Measurements from ENCODE around the gene AGPAT3.
"Not testable (repeated sequence)": the region's sequence is repeated elsewhere in the genome, so short reads cannot be mapped to it uniquely, and the experiment has no call there.

The AGPAT3 gene

DNA sequence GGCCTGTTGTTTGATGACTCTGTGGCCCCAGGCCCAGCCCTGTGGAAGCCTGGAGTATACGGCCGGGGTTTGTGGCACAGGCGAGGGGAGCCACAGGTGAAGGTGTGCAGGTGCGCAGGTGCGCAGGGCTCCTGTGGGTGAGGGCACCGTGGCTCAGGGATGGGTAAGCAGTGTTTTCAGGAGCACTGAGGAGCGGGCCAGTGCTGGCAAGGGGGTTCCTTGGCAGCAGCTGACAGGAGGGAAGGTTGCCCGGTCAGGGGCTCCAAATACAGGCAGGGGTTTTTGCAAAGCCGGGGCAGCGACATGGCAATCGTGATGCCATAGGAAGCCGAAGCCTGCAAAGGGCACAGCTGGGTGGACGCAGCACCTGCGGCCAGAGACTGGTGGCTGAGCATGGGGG is 20.7 kb downstream of the AGPAT3 start:
- DNase-seq, result no peak

DNA sequence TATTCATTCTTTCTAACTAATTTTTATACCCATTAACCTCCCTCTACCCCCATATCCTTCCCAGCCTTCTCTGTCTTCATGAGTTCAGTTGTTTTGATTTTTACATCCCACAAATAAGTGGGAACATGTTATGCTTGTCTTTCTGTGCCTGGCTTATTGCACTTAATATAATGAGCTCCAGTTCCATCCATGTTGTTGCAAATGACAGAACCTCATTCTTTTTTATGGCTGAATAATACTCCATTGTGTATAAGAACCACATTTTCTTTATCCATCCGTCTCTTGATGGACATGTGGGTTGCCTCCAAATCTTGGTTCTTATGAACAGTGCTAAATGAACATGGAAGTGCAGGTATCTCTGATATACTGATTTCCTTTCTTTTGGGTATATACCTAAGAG is 21.5 kb downstream of the AGPAT3 start:
- no peak for DNase-seq

DNA sequence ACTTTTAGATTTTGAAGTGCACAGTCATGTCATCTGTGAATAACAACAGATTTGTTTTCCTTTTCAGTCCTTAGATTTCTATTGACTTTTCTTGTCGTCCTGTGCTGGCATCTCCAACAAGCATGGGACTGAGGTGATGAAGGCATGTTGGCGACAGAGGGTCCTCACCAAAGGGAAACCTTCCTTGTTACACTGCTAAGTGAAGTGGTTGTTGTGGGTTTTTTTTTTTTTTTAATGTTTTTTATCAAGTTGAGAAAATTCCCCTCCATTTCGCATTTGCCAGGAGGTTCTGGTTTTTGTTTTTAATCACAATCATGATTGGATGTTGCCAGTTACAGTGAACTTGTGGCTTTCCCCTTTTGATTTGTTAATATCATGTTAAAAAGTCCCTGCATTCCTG is 24.0 kb downstream of the AGPAT3 start:
- DNase-seq, result no peak

DNA sequence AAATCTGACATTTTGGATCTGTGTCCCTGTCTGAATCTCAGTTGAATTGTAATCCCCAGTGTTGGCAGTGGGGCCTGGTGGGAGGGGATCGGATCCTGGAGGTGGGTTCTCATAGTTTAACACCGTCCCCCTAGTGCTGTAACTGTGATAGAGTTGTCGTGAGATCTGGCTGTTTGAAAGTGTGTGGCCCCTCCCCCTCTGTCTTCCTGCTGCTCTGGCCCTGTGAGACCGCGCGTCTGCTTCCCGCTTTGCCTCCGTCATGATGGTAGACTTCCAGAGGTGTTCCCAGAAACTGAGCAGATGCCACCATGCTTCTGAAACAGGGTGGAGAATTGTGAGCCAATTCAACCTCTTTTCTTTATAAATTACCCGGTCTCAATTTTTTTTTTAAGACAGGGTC is 25.0 kb downstream of the AGPAT3 start:
- no peak for DNase-seq

DNA sequence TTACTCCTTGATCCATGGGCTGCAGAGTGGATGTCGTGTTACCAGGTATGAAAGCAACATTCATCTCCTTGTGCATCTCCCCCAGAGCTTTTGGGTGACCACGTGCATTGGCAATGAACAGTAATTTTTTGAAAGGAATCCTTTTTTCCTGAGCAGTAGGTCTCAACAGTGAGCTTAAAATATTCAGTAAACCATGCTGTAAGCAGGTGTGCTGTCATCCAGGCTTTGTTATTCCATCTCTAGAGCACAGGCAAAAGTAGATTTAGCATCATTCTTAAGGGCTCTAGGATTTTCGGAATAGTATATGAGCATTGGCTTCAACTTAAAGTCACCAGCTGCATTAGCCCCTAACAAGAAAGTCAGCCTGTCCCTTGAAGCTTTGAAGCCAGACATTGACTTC is 27.3 kb downstream of the AGPAT3 start:
- no peak for DNase-seq

DNA sequence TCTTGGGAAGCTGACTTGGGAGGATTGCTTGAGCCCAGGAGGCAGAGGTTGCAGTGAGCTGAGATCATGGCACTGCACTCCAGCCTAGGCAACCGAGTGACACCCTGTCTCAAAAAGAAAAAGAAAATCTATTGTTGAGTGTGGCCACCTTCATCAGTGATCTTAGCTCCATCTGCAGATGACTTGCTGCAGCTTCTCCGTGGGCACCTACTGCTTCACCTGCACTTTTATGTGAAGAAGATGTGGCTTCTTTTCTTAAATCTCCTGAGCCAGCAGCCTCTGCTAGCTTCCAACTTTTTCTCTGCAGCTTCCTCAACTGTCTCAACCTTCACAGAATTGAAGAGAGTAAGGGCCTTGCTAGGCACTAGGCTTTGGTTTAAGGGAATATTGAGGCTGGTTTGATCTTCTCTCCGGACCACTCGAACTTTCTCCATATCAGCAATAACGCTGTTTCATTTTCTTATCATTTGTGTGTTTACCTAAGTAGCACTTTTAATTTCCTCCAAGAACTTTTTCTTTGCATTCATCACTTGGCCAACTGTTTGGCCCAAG is 28.0 kb downstream of the AGPAT3 start:
- no peak for DNase-seq

DNA sequence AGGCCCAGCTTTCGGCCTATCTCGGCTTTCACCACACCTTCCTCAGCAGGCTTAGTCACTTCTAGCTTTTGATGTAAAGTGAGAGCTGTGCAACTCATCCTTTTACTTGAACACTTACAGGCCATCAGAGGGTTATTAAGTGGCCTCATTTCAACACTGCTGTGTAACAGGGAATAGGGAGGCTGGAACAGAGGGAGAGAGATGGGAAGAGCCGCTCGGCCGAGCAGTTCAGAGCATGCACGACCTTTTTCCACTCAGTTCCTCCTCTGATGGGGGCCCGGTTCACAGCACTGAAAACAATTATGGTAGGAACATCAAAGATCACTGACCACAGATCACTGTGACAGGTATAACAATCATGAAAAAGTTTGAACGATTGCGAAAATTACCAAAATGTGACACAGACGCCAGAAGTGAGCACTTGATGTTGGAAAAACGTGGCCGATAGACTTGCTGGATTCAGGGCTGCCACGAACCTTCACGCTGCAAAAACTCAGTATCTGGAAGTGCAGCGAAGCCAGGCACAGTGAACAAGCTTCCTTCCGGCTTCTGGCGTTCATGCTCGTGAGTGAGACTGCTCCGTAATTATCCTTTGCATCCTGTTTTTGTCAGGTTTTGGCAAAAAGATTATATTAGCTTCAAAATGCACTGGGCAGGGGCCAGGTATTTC is 28.6 kb downstream of the AGPAT3 start:
- peak; percentile 67 for DNase-seq

DNA sequence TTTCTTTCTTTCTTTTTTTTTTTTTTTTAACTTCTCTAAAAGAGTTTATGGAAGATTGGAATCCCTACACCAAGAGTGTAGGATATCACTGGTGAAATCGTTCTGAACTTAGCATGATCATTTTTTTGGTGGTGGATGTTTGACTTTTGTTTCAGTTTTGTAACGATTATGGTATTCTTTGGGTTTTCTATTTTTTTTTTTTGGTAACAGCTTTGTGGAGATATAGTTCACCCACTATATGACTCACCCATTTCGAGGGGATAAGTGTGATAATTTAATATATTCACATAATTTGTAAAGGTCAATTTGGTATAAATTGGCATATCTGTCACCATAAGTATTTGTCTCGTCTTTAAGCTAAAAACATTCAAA is 29.2 kb downstream of the AGPAT3 start:
- DNase-seq, result no peak

DNA sequence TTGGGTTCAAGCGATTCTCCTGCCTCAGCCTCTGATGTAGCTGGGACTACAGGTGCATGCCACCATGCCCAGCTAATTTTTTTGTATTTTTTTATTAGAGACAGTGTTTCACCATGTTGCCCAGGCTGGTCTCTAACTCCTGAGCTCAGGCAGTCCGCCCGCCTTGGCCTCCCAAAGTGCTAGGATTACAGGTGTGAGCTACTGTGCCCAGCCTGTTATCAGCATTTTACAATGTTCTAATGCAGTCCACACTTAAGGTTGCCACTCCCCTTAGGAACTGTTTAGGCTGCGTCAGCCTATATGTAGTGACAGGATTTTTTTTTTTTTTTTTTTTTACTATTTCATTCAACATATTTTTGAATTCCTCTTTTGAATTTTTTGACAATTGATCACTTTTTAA is 30.2 kb downstream of the AGPAT3 start:
- DNase-seq, result no peak

DNA sequence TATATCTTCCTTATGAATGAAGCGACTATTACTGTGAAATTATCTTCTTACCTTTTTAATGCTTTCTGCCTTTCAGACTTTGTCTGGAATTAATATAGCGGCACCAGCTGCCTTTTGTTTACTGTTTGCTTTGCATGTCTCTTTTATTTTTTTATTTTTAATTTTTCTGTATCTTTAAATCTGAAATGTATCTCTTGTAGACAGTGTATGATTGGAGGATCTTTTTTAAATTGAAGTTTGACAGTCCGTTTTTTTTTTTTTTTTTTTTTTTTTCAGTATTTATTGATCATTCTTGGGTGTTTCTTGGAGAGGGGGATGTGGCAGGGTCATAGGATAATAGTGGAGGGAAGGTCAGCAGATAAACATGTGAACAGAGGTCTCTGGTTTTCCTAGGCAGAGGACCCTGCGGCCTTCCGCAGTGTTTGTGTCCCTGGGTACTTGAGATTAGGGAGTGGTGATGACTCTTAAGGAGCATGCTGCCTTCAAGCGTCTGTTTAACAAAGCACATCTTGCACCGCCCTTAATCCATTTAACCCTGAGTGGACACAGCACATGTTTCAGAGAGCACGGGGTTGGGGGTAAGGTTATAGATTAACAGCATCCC is 31.8 kb downstream of the AGPAT3 start:
- DNase-seq, result not testable (repeated sequence)

DNA sequence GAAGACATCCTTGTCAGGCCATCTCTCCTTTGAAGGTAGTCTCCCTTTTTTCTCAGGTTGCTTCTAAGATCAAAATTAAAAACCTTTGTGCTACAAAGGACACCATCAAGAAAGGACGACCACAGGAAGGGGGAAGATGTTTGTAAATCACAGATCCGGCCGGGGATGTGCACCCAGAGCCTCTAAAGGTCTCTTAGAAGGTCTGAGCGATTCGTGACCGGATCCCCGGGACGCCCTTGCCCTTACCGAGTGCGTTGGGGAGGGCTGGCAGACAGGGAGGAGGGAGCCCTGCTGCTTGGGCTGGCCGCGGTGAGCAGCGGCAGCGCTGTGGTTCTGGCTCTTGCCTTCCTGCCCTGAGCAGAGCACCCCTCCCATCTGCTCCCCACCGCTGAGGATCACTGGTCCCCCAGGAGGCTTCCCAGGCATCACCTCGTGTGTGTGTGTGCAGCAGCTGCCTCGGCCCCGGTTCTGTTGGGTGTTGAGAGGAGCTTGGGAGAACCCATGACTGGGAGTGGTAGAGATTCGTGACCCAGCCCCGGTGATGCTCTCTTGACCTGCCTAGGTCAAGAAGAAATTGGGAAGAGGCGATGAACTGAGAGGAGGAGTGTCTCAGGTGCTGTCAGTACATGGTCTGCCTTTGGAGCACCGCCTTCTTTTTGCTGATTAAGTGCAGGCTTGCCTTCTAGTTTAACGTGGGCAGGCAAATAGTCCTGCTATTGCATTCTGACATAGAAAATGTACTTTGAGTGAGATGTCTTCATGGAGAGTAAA is 34.5 kb downstream of the AGPAT3 start:
- no peak for DNase-seq

DNA sequence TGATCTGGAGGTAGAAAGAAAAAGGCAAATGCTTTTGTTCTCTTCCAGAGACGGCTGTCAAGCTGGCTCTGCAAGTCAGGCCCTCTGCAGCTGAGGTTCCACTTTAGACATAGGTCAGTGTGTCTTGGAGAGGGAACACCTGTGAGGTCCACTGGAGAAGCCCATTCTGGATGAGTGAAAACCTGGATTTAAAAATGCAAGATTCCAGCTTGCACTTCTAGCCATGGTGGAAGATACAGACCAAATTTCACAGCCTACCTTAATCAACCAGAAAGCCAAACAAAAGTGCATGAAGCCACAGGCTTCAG is 35.0 kb downstream of the AGPAT3 start:
- DNase-seq, result no peak

DNA sequence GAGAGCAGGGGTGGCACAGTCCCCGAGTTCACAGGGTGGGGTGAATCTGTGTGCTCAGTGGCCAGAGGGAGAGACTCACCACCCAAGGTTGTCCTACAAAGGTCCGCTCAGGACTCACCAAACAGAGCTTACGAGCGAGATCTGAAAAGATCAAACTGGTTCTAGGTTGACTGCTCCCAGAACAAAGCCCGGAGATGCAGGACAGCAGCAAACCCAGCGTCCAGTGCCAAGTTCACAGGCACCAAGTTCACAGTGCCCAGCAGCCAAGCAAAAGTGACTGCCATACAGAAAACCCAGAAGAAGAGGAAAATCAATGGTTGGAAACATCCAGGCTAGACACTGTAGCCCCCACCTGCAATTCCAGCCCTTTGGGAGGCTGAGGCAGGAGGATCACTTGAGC is 35.7 kb downstream of the AGPAT3 start:
- no peak for DNase-seq

DNA sequence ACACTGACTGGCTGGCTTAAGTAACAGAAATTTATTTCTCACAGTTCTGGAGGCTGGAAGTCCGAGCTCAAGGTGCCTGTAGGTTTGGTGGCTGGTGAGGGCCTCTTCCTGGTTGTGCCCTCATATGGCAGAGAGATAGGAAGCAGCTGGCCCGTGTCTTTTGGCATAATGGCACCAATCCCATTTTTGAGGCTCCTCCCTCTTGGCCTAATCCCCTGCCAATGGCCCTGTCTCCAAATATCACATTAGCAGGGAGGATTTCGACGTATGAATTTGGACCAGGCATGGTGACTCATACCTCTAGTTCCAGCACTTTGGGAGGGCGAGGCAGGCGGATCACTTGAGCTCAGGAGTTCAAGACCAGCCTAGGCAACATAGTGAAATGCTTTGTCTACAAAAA is 37.4 kb downstream of the AGPAT3 start:
- no peak for DNase-seq

DNA sequence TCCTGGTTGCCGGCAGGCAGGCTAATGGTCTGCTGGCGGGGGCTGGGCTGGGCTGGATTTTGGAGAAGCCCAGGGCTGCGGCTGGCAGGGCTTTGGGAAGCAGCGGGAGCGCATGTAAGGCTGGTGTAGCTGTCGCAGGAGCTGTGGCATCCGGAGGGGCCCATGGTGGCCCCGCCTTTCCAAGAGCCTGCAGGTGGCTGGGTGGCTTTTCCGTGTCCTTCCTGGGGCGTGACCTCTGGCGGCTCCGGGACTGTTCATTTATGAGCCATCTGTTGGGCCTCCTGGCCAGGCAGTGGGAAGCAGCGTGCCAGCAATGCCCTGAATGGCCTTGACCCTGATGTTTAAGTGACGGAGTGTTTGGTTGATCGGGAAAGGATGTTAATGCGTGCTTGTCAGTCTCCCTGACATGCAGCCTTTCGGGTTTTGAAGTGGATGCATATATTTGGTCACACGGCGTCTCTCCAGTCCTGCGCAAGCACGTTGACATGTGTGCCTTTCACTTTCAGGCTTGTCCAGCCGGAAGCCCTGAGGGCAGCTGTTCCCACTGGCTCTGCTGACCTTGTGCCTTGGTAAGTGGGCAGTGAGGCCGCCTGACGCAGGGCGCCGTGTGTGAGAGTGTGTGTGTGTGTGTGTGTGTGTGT is 38.5 kb downstream of the AGPAT3 start:
- no peak for DNase-seq

DNA sequence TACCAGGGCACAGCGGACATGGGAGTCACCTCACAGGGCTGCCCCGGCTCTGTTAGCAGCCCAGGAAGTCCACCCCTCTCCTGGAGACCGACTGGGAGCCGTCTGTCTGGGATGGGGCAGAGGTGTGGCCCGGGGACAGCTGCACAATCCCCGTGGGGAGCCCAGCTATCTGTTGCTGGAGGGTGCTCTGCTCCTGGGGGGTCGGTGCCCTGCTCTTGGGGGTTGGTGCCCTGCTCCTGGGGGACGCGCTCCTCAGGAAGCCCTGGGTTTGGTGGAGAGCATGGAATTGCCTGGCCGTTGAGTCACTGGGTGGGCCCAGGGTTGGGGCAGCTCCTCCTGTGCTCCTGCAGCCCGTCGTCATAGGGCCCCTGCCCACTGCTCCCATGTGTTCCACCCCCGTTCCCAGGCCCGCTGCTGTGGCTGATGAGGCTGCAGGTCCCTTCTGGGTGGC is 39.3 kb downstream of the AGPAT3 start:
- DNase-seq, result no peak

DNA sequence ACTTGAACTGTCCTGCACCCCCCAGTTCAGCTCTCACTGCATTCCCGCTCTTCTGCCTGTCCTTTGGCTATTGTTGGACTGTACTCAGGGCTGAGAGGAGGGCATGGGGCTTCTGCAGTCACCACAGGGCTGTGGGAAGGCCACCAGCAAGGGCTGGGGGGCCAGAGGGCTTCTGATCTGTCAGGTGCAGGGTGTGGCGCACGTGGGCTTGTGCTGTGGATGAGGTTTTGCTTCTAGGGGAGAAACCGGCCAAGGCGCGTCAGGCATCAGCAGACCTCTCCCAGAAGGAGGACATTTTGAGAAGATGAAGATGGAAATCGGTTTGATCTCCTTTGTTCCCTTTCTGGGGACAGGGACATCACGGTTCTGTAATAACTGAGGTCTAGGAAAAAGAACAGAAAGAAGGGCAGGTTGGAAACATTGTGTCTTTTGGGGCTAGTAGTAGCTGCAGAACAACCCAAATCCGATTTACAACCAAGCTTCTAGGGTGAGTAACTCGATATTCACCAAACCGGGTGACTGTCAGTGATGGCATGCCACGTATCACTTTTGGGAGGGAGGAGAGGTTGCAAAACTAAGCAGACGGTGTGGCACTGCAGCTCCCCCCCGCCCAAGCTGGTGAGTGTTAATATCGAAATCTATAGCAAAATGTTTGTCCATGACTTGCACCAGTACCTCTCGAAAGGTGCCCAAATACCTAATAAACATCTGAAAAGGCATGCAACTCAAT is 40.9 kb downstream of the AGPAT3 start:
- no peak for DNase-seq

DNA sequence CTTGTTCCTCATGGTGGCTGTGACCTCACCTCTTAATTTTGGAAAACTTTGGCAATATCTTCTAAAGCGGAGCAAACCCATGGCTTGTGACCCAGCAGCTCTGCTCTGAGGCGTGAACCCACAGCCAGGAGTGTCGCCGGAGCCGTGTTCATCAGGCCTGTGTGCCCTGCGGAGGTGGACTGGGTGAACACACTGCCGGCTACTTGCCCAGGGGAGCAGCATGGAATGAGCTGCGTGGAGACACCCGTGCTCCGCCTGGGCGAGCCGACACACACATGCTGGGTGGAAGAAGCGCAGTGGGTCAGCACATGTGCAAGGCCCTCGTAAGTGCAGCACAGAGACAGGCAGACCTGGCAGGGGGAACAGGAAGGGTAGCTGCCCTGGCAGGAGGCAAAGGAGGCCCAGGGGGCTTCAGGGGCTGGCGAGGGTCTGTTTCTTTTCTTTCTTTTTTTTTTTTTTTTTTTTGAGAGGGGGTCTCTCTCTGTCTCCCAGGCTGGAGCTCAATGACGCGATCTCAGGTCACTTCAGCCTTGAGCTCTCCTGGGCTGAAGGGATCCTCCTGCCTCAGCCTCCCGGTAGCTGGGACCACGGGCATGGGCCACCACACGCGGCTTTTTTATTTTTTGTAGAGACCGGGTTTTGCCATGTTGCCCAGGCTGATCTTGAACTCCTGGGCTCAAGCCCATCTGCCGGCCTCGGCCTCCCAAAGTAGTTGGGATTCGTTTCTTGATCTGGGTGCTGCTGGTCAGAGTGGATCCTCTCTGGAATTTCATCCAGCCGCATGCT is 41.8 kb downstream of the AGPAT3 start:
- no peak for DNase-seq

DNA sequence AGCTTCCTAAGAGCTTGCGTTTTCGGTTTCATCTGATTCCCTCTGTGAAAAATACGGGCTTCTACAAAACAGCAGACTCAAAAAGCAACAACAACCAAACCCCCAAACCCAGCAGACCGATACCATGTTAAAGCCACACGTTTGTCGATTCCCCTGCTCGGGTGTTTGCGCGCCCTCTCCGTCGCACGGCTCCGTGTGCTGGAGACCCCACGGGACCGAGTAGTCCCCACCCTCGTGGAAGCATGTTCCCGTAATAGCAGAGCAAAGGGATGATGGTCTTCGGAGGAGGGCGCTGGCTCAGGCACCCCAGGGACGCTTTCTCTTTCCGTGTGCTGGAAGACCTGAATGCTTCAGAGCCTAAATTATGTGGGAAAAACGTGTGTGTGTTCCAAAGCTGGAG is 42.7 kb downstream of the AGPAT3 start:
- DNase-seq, result no peak

DNA sequence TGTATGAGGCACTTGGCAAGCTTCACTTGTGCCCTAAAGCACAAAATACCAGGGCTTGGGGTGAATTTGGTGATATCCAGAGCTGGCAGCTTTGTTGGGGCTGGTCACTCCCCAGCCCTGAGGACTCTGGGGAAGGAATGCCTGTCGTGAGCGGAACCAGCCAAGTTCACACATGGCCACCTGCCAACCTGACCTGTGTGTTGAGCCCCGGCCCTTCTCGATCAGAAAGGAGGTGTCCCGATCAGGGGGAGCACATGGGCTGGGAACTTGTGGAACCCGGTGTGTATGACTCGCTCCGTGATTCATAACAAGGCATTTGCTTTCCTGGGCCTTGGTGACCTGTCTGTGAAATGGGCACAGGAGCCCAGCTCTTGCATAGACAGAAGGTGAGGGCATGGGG is 43.1 kb downstream of the AGPAT3 start:
- no peak for DNase-seq

DNA sequence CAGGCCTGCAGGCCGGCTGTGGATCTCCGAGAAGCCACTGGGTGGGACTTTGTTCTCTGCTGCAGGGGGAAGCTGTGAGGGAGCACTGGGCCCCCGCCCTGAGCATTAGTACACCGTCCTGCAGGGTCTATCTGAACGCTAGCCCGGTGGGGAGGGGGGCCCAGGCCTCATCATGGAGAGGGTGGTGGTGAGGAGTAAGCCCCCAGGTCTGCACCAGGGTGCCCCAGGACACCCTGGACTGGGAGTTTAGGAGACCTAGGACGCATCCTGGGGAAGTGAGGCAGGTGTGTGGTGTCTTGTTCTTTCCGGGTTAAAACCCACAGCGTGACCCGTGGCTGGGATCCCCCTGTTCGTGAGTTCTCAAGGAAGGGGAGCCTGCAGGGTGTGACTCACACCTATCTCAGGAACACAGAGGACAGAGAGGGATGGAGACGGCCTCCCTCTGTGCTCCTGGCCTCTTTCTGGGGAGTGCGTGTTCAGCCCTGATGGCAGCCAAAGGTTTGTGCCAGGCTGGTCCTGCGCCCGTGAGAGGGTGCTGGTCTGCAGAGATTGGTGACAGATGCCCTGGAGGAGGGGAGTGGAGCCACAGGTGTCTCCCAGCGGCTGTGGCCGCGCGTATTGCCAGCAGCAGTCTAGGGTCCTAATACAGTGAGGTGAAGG is 44.8 kb downstream of the AGPAT3 start:
- DNase-seq, result no peak

DNA sequence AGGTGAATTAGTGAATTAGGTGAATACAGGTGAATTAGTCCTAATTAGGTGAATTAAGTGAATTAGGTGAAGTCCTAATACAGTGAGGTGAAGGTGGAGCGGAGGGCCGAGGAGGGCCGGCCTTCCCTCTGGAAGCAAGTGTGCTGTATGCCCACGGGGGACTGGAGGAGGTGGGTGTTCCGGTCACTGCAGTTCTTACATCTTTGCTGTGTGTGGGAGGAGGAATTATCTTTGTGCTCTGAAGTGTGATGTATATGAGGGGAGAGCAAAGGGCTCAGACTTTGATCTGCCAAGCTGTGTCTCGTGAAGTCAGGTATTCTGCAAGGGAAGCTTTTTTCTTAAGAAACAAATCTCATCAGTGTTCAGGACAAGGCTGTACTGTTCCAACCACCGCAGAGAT is 45.4 kb downstream of the AGPAT3 start:
- DNase-seq, result no peak

All from activated CD8-positive, alpha-beta memory T cell treated with anti-CD3 and anti-CD28 coated beads, Interleukin-2, amount 50 U/mL, for 48 hours (primary cell).